ENCODE measurements around the gene DPCD.

Gene DPCD
- total RNA-seq, result 0.23 to 0.36 (median 0.29) reads per million in 4 donors

DNA sequence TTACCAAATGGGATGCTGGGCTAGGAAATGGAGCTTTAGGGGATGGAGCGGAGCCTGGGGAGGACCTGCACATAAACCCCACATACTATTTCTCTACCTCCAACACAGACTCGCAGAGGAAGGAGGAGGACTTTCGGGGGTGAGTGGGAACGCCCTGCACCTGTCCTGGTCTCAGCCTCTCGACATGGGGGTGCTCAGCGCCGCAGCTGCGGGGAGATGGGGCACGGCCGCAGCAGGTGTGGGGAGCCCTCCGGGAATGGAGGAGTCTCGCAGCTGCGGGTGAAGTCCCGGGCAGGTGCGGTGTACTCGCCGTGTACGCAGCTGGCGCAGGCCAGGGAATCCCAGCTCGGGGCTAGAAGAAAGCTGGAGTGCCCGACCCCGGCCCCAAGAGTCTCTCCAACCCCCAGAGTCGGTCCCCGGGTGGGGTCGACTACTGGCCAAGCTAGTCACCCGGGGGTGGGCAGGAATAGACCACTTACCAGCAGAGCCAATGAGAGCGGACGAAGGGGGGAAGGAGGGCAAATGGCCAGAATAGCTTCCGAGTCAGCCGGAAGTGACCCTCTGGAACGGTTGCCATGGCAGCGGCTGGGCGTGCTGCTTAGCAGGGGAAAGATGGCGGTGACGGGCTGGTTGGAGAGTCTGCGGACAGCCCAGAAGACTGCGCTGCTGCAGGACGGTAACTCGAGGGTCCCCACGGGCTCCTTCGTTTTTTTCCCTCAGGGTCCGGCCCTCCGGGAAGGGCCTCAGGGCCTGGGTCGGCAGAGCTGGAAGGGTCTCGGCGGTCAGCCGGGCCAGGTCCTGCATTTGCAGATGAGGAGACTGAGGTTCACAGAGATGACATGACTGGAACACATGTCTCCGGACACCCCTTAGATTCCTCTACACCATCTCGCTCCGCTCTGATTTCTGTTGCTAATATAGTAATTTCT, at the start of gene DPCD, which contains the start of gene POLL:
TSS of gene DPCD (plus strand) at position 597 of the 929 bp plus-strand sequence. CDS start at position 613, 16 bp downstream.
TSS of gene POLL (minus strand) at position 533 of the 929 bp plus-strand sequence. CDS start 897 bp downstream, outside the sequence.
- peak; percentile 72 to 87 (median 81) for DNase-seq

DNA sequence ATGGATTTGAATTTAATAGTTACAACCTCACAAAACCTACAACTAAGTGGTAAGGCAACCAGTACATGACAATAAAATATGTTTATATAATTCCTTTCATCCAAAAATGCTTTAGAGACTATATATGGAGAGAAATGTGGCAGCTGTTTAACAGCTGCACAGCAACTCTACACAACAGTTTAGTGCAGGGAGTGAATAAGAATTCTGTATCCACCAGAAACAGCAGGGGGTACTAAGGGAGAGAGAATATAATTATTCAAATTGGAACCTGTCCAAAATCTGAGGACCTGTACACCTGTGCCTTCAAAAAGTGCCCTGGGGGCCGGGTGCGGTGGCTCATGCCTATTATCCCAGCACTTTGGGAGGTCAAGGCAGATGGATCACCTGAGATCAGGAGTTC, 49.7 kb upstream of the DPCD start:
- DNase-seq, result no peak

DNA sequence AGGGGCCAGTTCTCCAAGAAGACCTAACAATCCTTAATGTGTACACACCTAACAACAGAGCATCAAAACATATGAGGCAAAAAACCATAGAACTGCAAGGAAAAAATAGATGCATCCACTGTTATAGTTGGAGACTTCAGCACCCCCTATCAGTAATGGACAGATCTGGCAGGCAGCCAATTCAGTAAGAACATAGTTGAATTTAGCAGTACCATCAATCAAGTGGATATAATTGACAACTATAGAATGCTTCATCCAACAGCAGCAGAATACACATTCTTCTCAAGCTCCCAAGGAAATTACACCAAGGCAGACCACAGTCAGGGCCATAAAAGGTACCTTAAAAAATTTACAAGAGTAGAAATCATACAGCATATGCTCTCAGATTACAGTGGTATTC, 42.2 kb upstream of the DPCD start:
- no peak for DNase-seq

DNA sequence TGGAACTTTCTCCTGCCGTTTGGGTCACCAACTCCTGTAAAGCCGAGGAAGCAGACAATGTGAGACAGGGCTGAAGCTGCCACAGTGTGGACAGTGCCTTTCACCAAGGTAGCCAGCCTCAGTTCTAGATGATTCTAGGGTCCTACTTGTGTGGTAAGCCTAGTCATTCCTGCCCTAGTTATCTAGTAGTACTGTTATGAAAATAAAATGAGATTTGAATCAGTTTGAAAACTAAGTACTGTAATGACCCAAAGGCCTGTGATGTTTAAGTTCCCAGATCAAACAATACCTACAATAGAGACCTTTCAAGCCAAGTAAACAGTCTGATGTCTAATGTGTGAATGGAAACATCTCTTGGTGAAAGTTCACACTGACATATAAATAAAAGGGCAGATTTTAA, 37.2 kb upstream of the DPCD start:
- no peak for DNase-seq

DNA sequence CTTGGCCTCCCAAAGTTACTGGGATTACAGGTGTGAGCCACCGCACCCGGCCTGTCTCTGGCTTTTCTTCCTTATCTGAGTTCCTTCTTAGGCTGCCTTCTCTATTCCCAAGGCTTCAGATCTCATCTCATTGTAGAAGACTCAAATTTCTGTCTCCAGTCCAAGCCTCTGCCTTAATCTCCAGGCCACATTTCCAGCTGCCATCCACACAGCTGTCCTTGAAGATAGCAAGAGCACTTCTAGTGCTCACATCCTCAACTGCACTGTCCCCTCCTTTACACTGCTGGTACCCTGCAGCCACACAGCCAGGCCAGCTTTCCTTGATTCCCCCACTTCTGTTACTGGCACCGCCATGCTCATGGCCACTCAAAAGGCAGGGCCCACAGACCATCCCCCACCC, 35.7 kb upstream of the DPCD start:
- DNase-seq, result no peak

DNA sequence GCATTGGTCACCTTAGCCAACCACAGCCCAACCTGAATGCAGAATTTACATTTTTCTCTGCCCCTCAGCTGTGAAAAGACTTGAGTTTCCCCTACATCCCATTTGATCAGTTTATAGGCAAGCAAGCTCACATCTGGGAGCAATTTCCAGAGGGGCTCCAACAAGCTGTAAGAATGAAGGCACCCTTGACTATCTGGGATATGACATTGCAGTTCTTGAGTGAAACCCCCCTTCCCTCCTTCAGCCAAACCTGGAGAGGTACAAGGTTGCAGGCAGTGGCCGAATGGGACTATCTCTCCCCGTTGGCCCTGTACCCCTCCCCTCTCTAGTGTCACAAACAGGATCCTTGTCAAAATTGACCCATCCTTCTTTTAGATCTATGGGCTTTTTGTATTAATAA, 30.6 kb upstream of the DPCD start:
- DNase-seq, result no peak

DNA sequence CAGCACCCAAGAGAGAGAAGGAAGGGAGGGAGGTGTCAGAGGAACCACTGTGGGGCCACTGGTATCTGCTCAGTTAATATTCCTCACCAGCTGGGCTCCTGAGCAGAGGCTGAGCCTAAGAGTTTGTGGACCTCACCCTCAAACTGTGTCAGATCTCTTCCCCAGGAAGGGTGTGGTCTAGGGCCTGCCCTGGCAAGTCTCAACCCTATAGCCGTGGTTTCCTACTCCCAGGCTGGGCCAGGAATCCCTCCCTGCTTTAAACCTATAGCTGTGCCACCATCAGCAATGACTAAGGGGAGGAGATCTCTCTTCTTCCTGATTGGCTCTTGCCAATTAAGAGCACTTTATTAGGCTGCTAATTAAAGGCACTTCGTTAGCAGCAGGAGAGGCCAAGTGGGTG, 29.9 kb upstream of the DPCD start:
- peak in 1 of 5 donors; percentile 48 for DNase-seq

DNA sequence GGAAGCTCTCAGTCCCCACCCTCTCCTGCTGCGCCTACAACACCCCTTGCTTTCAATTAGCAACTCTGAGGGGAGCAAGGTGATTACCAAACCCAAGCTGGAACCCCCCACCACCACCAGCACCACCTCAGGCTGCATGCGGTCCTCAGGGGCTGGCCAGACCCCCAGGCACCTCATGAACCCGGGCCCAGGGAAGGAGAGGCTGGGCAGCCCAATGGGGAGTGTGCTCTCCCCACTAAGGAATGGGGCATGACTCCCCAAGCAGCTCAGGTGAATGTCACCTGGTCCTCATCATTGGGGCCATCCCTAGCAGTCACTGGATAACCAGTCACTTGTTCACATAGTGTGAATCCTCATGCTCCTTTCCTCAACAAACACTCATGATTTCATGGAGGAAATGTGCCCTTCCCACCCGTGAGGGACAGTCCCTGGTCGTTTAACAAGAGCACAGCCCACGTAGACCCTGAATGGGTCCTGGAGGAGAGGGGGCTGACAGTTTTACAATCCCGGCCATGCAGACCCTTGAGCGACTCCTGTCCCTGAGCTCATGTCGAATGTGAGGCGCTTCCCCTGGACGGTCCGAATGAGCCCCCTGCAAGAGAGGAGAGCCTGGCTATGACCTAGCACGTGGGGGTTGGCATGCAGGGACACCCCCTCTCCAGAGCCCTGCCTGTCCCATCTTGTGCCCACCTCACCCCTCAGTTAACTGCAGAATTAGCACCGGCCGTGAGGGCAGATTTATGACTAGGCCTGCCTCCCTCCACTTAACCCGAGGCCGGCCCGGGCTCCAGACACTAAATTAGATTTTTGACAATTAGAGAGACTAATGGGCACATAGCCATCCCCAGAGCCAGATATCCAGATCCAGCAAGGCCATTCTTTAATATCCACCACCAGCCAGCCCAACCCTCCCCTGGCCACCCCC, 29.2 kb upstream of the DPCD start:
- DNase-seq, result no peak

DNA sequence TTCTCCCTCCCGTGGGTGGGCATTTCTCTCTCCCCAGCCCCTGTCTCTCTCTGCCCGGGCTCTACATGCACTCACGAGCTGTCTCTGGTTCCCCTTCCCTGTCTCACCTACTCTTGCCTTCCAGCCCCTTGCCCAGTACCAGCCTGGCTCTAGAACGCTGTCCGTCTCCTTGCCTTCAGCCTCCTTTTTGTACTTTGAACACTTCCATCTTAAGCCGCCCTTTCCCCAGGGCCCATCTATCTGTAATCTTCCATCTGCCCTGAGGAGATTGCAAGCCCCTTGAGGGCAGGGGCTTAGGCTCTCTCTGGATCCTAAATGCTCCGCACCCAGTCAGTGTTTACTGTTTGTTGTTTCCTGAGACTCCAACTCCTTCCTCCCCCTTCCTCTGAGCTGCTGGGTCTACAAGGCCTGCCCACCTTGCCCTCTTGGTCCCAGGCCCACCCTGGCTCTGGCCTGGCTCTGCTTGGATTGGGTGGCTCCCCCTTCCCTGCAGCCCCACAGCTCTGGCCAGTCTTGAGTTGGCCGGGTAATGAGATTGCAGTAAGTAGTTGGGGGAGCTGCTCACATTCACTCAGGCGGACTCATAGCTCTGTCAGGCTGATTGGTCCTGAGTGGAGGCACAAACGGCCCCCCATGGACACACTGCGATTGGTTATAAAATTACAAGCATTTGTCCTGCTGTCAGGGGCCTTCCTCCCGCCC, 28.4 kb upstream of the DPCD start:
- no peak for DNase-seq

DNA sequence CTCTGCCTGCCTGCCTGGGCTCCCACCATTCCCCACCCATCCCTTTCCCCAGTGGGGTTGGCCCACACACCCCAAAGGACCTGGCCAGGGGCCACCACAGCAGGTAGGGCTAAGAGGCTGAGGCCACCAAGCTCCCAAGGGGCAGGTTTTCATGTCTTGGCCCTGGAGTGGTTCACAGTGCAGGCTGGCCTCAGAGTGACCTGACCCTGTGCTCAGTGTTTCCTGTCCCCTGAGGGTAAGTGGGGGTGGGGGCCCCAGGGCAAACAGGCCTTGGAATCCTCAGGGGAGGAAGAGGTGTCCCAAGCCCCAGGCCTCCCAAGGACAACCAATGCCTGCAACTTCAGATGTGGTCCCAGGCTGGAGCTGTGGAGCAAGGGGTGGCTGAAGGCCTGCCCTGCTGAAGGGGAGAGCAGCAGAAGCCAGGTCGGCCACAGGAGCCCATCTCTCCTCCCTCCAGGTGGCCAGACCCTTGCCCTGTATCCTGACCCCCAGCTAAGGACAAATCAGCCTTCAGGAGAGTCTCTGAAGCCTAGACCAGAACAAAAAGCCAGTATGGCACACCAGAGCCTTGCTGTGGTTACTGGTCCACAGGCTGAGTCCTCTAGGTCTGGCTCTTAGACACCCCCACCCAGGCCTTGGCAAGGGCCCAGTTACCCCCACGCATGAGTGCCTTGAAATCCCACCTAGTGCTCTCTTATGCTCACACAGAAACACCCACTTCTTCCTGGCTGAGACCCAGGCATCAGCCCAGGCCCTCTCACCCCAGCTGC, 27.6 kb upstream of the DPCD start:
- no peak for DNase-seq

DNA sequence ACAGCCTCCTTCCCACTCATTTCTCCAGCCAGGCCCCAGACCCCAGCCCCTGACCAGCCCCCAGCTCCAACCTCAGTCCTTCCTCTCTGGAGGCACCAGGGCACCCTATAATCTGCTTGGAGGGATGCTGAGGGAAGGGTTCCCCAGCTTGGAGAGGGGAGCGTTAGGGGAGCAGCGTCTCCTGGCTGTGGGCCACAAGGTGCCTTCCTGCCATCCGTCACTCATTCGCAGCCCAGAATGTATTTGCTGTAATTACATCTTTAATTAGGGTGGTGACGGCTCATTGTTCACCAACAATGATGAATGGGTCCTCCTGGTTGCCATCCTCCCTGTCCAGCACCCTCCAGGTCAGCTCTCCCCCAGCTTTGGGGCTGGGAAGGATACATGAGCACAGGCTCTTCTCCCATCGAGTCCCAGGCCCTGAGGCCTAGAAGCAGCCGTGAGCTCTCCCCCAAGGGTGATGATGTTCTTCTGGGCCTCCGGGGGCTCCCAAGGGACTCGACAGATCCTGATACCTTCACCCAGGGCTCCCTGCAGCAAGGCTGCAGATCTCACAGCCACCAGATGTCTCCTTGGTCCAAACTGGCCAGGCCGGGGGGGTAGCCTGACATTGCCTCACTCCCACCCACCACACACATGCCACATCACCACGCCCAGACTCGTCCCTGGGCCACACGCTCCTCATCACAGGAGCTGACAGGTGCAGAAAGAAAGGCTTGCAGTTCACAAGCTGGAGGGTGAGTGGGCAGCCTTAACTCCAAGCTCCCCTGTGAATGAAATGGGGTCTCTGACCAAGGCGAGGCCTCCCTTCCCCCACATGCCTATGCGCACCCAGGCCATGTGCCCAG, 26.8 kb upstream of the DPCD start:
- no peak for DNase-seq

DNA sequence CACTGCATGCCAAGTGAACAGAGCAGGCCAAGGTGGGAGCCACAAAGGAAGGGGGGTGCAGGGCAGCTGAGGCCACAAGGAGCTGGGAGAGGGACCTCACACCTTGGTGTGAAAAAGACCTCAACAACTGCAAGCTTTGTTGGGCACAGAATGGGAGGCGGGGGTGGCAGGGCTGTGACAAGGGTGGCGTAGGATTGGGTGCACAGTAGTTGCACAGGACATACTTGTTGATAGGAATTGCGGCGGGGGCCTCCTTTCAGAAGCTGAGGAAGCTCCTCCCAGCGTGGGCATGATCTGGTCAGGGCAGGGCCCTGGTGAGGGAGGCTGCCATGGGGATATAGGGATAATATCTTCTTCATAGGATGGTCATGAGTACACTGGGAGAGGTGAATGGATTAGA, 25.9 kb upstream of the DPCD start:
- DNase-seq, result no peak

DNA sequence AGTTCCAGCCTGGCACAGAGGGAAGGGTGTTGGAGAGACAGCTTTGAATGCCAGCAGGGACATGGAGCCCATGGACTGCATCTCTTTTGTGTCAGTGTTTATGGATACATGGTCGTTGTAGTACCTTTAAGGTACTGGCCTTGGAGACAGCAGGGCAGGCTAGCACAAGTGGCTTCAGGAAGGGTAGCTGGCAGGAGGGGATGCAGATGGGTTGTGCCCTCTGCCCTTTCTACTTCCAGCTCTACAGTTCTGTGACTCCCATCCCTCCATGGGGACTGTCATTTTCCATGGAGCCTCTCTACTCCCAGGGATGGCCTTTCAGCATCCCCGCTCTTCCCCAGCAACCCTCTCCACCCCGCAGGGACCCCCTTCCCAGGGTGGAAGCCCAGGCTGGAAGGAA, 25.1 kb upstream of the DPCD start:
- no peak for DNase-seq

DNA sequence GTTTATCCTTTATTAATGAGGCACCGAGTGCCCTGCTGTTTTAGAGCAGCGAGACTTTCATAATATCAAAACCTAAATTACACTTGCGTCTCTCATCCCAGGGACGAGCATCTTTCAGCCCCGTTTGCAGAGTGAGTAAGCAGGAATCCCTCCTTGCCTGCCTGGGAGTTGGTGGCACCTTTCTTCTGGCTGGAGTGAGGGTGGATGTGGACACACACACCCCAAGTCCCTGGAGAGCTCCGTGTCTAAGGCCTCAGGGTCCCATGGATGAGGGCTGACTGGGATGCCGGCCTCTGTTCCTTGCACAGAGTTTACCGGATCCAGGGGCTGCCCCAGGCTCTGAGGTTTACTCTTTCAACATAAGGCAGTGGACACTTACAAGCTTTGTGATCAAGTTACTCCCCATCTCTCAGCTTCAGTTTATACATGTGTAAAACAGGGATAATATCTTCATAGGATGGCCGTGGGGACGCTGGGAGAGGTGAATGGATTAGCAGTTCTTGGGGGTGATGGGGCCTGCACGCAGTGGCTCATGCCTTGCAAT, 24.6 kb upstream of the DPCD start:
- no peak for DNase-seq

DNA sequence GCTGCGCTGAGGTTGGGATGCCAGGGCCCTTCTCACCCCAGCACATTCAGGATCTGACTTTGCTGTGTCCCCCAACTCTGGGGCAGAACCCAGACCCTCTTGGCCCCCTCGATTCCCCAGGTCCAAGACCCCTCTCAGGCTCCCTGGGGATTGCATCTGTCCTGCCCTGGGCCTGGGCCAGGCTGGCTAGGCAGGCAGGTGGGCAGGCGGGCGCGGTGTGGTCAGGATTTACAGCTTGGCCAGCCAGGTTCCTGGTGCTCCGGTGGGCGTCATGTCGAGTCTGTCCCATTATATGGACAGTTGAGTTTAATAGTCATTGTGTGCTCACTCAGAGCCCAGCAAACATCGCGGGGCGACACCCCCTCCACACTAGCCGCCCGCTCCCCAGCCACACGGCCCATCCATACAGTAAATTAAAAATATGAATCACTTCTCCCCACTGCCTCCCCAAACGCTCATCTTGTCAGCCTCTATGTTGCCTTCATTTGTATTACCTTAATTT, 23.6 kb upstream of the DPCD start:
- DNase-seq, result no peak

DNA sequence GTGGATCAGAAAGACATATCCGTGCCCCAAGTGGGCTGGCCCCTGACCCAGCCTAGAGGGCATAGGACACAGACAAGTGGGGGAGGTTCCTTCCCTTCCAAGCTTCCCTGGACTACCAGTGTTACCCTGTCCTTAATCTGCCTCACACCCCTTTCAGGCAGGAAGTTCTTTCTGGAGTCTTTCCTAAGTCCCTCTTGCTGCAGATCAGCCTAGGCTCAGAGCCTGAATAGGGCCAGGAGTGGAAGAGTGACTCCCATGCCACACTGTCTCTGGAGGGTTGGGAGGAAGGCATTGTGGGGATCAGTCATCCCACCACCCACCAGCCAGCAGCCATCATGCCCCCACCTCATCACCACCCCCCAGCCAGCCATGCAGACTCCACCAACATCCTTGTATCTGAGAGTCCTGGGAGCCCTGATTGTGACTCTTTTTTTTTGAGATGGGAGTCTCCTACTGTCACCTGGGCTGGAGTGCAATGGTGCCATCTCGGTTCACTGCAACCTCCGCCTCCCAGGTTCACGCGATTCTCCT, 22.7 kb upstream of the DPCD start:
- no peak for DNase-seq

DNA sequence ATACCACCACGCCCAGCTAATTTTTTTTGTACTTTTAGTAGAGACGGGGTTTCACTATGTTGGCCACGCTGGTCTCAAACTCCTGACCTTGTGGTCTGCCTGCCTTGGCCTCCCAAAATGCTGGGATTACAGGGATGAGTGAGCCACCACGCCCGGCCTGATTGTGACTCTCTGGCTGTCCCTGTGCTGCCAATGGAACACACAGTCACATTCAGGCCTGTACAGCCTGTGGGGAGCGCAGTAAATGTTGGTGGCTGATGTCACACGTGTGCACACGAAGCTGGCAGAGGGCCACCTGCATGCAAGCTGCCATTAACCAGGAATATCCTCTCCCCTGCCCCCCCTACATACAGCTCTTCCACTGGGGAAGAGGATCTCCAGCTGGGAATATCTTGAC, 22.2 kb upstream of the DPCD start:
- no peak for DNase-seq

DNA sequence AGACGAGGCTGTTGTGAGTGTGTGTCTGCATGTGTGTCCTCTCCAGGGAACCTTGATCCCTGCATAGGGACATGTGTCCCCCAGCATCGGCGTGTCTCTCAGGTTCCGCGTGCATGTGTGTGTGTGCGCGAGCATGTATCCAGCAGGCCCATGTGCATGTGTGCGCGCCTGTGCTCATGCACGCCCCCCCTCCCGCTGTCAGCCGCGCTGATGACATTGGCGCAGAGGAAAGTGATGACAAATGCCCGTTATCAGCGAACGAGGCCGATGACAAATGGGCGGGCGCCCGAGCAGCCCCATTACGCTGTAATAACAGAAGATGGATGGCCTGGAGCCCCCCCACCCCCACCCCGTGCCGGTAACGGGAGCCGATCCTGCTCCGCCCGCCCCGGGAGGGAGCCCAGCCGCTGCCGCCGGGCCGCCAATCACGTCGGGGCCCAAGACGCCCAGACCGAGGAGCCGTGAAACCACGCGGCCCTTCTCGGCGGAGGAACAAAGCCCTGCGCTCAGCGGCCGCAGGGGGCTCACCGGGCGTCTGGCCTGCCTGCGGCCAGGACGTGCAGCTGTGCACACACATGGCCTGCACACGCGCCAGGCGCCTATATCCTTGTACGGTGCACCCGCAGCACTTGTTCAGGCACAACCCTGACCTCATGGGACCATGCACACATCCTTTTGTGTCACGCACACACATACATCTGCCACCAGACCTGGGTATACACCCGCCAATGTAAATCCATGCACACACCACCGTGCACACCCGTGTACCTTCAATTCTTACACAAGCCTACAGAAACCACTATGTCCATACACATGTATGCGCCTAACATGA, 21.6 kb upstream of the DPCD start:
- no peak for DNase-seq

All from T-helper 1 cell (primary cell).